OCI-LY1 (cell line): Measurements from ENCODE around the gene SOX30.

Experiments used
- H2AFZ ChIP-seq: fragments of 200-600 bp; sonication (generic), shearing (Covaris generic); 2 replicates; pipeline ENCODE4 v1.6.0; 2014; ENCODE audit warnings: antibody characterized with exemption, mild to moderate bottlenecking, low read length
- H3F3A ChIP-seq: fragments of 200-600 bp; sonication (generic), shearing (Covaris generic); 2 replicates; pipeline ENCODE4 v1.6.0; 2014; ENCODE audit warnings: mild to moderate bottlenecking, antibody characterized with exemption, low read length, moderate library complexity; ENCODE audit not compliant: insufficient read depth
- H3K27ac ChIP-seq: fragments of 200-600 bp; sonication (generic); 2 replicates; pipeline ENCODE4 v1.5.1; 2014; ENCODE audit warnings: low read length, mixed run types, mild to moderate bottlenecking, low read depth; ENCODE audit not compliant: poor library complexity, severe bottlenecking
- H3K27me3 ChIP-seq: fragments of 200-600 bp; sonication (generic); 2 replicates; pipeline ENCODE4 v1.6.0; 2014; ENCODE audit warnings: antibody characterized with exemption, mild to moderate bottlenecking, low read length, moderate library complexity; ENCODE audit not compliant: insufficient read depth
- H3K36me3 ChIP-seq: fragments of 200-600 bp; sonication (generic); 2 replicates; pipeline ENCODE4 v1.6.1; 2014; ENCODE audit warnings: mild to moderate bottlenecking, antibody characterized with exemption, low read length, moderate library complexity, mixed read lengths; ENCODE audit not compliant: insufficient read depth
- H3K4me1 ChIP-seq: fragments of 200-600 bp; sonication (generic); 2 replicates; pipeline ENCODE4 v1.5.1; 2014; ENCODE audit warnings: mild to moderate bottlenecking, low read length, moderate library complexity; ENCODE audit not compliant: insufficient read depth, severe bottlenecking
- H3K4me2 ChIP-seq: fragments of 200-600 bp; sonication (generic), shearing (Covaris generic); 2 replicates; pipeline ENCODE4 v1.6.1; 2014; ENCODE audit warnings: low read length
- H3K4me3 ChIP-seq: fragments of 200-600 bp; sonication (generic); 2 replicates; pipeline ENCODE4 v1.5.1; 2014; ENCODE audit warnings: low read length, low read depth, mild to moderate bottlenecking, mixed read lengths; ENCODE audit not compliant: poor library complexity, severe bottlenecking
- H3K79me2 ChIP-seq: fragments of 200-600 bp; shearing (Covaris generic); 2 replicates; pipeline ENCODE4 v1.6.1; 2016; ENCODE audit warnings: mixed run types, low read length, mixed read lengths; ENCODE audit not compliant: insufficient read depth
- H3K9ac ChIP-seq: fragments of 200-600 bp; sonication (generic), shearing (Covaris generic); 2 replicates; pipeline ENCODE4 v1.6.1; 2014; ENCODE audit warnings: mild to moderate bottlenecking, low read length, mixed read lengths
- H3K9me2 ChIP-seq: fragments of 200-600 bp; sonication (generic), shearing (Covaris generic); 2 replicates; pipeline ENCODE4 v1.6.1; 2014; ENCODE audit warnings: low read depth, mild to moderate bottlenecking, low read length, mixed read lengths
- H3K9me3 ChIP-seq: fragments of 200-600 bp; shearing (Covaris generic); 2 replicates; pipeline ENCODE4 v1.6.1; 2014; ENCODE audit warnings: low read length, mixed read lengths
- H4K20me1 ChIP-seq: fragments of 200-600 bp; sonication (generic), shearing (Covaris generic); 2 replicates; pipeline ENCODE4 v1.6.0; 2016; ENCODE audit warnings: mild to moderate bottlenecking, low read length; ENCODE audit not compliant: insufficient read depth
- CTCF ChIP-seq: fragments of 200-600 bp; sonication (generic), shearing (Covaris generic); IDR thresholded peaks from 2 replicates; pipeline ENCODE4 v1.5.1; 2017; ENCODE audit warnings: mild to moderate bottlenecking, antibody characterized with exemption, low read length, moderate library complexity, mixed read lengths
- EZH2 ChIP-seq: fragments of 200-600 bp; sonication (generic), shearing (Covaris generic); IDR thresholded peaks from 2 replicates; pipeline ENCODE4 v1.8.0; 2017; ENCODE audit warnings: borderline replicate concordance, mixed run types, mild to moderate bottlenecking, antibody characterized with exemption, low read length, moderate library complexity, mixed read lengths

SOX30 gene

GRCh38 chr5:157607371-157608161 is 44.7 kb downstream of the SOX30 start:
- Histone ChIP-seq H4K20me1 (no peaks in the 10 kb centered on the region), H2AFZ (no peak overlapping the region), H3K79me2 (no peaks in the 10 kb centered on the region), H3F3A (no peaks in the 10 kb centered on the region), H3K9me2 (no peaks in the 10 kb centered on the region), H3K4me2 (no peak overlapping the region), H3K27ac (no peak overlapping the region), H3K27me3 (no peaks in the 10 kb centered on the region), H3K4me1 (peaks cover 7% of the 10 kb centered on the region), H3K4me3 (no peak overlapping the region), H3K9ac (no peak overlapping the region), H3K9me3 (peaks cover 4% of the 10 kb centered on the region; the same call in 1 of the 2 replicates), H3K36me3 (no peaks in the 10 kb centered on the region)
- TF ChIP-seq CTCF = no peak
- no peak for TF ChIP-seq EZH2

- Histone ChIP-seq H3K9ac (no peak overlapping the region), H3K9me2 (no peaks in the 10 kb centered on the region), H3F3A (no peaks in the 10 kb centered on the region), H3K27ac (no peak overlapping the region), H3K4me2 (no peak overlapping the region), H3K9me3 (peaks cover 4% of the 10 kb centered on the region; the same call in 1 of the 2 replicates), H3K36me3 (no peaks in the 10 kb centered on the region), H4K20me1 (no peaks in the 10 kb centered on the region), H3K79me2 (no peaks in the 10 kb centered on the region), H2AFZ (no peak overlapping the region), H3K4me3 (no peak overlapping the region), H3K4me1 (peaks cover 9% of the 10 kb centered on the region), H3K27me3 (no peaks in the 10 kb centered on the region)
- TF ChIP-seq CTCF = no peak
- TF ChIP-seq EZH2 = no peak
Observed at GRCh38 chr5:157606046-157606445, 46.2 kb downstream of the SOX30 start.

- TF ChIP-seq CTCF = no peak
- no peak for TF ChIP-seq EZH2
- Histone ChIP-seq H3K27me3 (no peaks in the 10 kb centered on the region), H2AFZ (no peak overlapping the region), H3K4me3 (no peak overlapping the region), H3K79me2 (no peaks in the 10 kb centered on the region), H3K36me3 (no peaks in the 10 kb centered on the region), H3K4me2 (no peak overlapping the region), H4K20me1 (no peaks in the 10 kb centered on the region), H3K27ac (no peak overlapping the region), H3K9ac (no peak overlapping the region), H3K9me2 (no peaks in the 10 kb centered on the region), H3K9me3 (no peaks in the 10 kb centered on the region), H3K4me1 (peaks cover 21% of the 10 kb centered on the region), H3F3A (no peaks in the 10 kb centered on the region)
Observed at GRCh38 chr5:157603333-157604190, 48.7 kb downstream of the SOX30 start.
